Inflammatory macrophage treated with lipopolysaccharide for 4 hours (primary cell): ENCODE results near the gene SNUPN.
"Not testable (repeated sequence)": the region's sequence is repeated elsewhere in the genome, so short reads cannot be mapped to it uniquely, and the experiment has no call there.

Experiments used
- DNase-seq: peaks from one replicate; pipeline ENCODE4 v3.0.0-alpha.2; 2020

SNUPN gene

GRCh38 chr15:75653347-75653913 is 27.9 kb upstream of the SNUPN start:
- no peak for DNase-seq

DNA sequence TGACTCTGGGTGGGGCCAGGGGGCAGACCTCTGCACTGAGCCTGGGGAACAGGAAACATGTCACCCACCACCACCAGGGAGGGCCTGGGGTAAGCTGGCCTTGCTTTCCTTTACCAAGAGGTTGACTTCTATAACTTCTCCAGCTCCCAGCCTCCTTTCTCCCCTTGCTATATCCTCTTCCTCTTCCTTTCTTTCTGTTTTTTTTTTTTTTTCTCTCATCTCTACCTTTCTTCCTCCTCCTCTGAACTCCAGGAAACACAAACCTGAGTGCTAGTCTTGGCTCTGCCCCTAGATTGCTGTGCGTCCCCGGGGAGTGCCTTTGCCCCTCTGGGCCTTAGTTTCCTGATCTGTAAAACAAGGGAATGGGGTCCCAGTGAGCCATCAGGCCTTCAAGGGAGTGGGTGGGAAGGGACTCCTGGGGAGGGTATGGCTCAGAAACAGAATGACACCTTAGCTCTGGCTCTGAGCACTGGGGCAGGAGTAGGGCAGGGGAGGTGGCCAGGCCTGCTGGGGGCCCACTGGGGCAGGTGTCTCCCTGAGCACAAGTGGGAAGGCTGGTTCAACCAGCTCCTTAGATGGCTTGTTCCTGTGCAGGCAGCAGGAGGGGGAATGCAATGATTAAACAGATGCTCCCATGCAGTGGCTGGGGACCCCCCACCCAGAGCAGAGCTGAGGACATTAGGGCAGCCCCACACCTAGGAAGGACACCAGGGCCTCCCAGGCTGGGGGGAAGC is 26.5 kb upstream of the SNUPN start:
- no peak for DNase-seq

DNA sequence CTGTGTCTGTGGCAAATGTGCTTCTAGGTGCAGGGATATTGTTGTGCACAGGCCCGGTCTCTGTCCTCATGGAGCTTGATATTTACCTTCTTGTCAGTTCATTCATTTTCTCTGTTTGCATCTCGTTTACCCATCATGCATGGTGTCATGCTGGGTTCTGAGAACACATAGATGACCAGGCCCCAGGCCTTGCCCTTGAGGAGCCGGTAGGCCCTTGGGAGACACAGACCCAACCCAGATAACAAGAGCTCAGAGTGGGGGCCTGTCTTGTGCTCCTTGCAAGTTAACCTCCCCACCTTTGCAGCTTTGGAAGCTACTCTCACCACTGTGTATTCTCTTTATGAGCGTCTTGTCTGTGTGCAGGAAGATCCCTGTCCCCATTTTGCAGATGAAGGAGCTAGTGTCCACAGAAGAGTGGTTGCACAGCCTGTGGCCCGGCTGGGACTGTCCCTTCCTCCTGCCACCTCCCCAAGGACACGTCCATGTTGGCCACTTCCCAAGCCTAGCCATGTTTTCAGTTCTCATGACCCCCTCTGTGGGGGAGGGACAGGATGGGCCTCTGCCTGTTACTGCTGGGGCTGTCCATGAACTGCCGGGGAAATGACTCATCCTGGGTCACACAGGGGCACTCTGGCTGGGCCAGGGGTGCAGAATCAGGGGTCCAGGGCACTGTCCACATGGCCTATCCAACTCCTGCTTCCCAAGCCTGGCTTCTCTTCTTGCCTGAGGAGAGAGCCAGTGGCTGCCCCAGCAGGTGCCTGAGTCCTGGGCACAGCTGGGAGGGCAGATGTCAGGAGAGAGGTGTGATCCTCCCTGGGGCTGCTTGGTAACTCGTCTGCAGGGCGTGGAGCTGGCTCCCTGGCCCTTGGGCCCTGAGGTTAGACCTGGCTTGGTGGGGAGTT is 25.6 kb upstream of the SNUPN start:
- DNase-seq = peak; percentile 61

DNA sequence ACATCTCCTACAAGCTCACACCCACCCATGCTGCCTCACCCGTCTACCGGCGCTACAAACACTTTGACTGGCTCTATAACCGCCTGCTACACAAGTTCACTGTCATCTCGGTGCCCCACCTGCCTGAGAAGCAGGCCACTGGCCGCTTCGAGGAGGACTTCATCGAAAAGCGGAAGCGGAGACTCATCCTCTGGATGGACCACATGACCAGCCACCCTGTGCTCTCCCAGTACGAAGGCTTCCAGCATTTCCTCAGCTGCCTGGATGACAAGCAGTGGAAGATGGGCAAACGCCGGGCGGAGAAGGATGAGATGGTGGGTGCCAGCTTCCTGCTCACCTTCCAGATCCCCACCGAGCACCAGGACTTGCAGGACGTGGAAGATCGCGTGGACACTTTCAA is 24.3 kb upstream of the SNUPN start:
- DNase-seq = no peak

DNA sequence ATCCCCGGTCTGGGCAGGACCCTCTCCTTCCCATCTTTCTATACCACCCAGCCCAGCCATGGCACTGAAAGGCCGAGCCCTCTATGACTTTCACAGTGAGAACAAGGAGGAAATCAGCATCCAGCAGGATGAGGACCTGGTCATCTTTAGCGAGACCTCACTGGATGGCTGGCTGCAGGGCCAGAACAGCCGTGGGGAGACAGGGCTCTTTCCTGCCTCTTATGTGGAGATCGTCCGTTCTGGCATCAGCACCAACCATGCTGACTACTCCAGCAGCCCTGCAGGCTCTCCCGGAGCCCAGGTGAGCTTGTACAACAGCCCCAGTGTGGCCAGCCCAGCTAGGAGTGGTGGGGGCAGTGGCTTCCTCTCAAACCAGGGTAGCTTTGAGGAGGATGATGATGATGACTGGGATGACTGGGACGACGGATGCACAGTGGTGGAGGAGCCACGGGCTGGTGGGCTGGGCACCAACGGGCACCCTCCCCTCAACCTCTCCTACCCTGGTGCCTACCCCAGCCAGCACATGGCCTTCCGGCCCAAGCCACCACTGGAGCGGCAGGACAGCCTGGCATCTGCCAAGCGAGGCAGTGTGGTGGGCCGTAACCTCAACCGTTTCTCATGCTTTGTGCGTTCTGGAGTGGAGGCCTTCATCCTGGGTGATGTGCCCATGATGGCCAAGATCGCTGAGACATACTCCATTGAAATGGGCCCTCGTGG is 23.7 kb upstream of the SNUPN start:
- no peak for DNase-seq

GRCh38 chr15:75648156-75649000 is 22.9 kb upstream of the SNUPN start:
- no peak for DNase-seq

DNA sequence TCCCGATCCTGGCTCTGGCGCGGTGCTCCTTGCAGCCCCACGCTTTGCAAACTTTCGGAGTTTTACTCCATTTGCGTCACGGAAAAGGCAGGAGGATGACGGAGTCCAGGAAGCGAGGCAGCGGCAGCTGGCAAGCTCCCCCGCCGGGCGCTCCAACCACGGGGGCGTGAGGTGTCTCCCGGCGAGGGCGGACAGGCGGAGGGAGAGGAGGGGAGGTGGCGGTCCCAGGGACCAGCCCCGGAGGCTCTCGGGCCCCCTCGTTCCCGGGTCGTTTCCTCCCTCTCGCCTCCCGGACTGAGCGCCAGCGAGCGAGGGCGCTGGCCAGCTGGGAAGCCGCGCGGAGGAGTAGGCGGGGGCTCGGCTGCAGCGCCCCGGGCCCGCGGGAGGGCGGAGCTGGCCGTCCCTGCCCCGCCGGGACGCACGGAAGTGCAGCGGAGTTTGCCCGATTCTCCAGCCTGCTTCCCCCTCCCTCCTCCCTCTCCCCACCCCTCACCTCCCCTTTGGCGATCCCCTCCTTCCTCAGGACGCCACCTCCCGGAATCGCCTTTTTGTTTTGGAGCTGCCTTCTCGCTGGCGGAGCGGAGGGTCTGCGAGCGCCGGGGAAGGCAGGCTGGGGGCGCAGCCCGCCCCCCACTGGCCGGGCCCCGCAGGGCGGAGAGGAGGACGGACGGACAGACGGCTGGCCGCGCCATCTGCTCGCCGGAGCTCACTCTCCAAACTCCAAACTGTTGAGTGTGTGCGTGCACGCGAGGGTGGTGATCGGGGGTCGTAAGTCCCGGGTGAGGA is 22.0 kb upstream of the SNUPN start, which contains the start of gene SNX33:
Gene SNX33, plus strand, starts transcription at position 543 of the 786 bp plus-strand sequence. CDS start 1,191 bp downstream, outside the sequence.
- DNase-seq = peak; percentile 73

GRCh38 chr15:75646944-75647364 is 21.4 kb upstream of the SNUPN start:
- no peak for DNase-seq

GRCh38 chr15:75646112-75646943 is 20.8 kb upstream of the SNUPN start:
- DNase-seq = no peak

GRCh38 chr15:75644376-75644775 is 18.9 kb upstream of the SNUPN start:
- DNase-seq = no peak

GRCh38 chr15:75641603-75642002 is 16.1 kb upstream of the SNUPN start:
- no peak for DNase-seq

GRCh38 chr15:75641179-75641503 is 15.6 kb upstream of the SNUPN start:
- no peak for DNase-seq

DNA sequence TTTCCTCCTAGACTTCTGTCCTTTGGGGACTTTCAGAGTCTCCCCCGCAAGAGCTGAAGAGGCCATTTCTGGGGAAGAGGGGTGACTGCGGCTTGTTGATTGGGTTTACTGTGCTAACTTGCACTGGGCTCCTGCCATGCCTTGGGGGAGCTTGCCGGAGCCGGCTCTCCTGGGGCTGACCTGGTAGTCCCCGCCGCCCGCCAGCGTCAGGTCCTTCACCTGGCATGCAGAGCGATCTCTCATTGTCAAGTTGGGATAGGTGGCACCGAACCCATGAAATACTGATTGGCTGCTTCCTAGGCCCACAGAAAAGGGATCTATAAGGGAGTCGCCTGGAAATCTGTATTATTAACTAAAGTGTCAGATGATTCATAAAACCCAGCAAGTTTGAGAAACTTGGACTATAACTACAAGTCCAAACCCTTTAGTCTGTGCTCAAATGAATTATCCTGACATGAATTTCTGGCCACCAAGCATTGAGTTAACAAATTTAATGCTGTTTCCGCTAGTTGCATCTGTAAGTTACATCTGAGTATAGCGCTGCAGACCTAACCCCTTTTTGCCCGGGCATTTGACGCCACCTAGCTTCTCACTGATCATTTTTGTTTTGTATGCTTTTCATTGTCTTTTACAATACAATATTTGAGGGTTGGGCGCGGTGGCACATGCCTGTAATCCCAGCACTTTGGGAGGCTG is 15.1 kb upstream of the SNUPN start:
- DNase-seq = peak; percentile 32

DNA sequence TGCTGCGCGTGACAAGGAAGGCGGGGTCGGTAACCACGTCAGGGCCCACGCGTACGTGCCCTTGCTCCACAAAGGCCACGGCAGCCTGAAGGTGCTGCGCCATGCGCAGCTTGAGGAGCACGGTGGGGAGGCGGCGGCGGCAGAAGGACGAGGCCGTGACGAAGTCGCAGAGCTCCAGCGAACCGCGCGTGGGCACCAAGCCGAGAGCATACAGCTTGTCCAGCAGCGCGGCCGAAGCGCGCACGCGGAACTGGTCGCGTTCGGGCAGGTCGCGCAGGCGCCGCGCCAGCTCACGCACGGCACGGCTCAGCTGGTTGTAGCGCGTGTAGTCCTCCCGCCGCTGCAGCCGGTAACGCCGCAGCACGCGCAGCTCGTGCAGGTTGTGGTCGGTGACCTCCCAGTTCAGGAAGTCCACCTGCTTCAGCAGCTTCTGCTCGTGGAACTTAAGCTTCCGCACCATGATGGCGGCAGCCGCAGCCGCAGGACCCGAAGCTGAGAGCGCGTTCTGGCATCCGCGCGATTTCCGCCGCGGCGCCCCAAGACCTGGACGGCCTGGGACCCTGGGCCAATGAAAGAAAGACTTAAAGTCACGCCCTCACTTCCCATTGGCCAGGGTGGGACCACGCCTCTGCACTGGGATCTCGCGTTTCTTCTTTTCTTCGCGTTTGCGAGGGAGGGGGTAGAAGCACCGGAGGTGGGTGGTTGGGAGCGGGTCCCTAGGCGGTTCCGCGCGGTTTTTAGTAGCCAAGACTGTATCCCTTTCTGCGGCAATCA is 14.4 kb upstream of the SNUPN start, which contains the start of gene IMP3:
Gene IMP3, minus strand, starts transcription at position 516 of the 774 bp plus-strand sequence. Its CDS starts 56 bp downstream, at position 460.
- DNase-seq = peak; percentile 98

GRCh38 chr15:75639191-75639708 is 13.7 kb upstream of the SNUPN start:
- peak; percentile 58 for DNase-seq

DNA sequence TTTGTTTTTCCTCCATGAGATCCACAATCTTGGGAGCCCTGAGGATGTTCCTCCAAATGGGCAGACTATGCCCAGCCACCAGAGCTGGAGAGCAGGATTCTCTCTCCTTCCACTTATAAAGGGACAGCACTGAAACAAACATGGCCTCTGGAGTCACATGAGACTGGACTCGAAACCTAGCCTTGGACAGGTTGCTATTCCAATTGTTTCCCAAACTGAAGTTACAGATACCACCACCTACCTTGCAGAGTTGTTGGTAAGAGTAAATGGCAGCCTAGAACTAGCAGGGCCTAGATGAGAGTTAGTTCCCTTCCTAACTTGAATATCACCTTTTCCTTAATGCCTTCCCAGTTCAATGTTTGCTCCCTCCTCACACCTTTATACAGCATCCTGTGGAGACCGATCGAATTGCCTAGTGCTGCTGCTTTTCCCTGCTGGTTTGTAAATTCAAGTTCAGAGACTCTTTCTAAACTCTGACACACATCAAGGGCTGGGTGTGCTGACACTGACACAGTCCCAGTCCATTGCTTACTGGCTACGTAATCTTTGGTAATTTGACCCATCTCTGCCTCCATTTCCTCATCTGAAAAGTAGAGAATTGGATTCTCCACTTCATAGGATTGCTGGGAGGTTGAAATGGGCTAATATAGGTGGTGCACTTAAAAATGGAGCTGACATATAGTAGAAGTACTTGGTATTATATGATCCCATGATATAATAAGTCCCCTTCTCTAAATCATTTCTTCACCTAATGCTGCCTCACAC is 11.9 kb upstream of the SNUPN start:
- no peak for DNase-seq

DNA sequence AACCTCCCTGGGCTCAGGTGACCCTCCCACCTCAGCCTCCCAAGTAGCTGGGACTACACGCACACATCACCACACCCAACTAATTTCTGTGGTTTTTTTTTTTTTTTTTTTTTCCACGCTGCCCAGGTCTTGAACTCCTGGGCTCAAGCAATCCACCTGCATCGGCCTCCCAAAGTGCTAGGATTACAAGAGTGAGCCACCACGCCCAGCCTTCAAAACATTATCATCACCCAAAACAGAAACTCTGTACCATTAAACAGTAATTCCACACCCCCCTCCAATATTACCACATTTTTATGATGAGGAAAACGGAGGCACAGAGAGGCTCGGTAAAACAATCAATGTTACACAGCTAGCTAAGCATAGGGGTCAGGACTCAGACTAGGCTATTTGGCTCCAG is 10.5 kb upstream of the SNUPN start:
- DNase-seq = no peak

DNA sequence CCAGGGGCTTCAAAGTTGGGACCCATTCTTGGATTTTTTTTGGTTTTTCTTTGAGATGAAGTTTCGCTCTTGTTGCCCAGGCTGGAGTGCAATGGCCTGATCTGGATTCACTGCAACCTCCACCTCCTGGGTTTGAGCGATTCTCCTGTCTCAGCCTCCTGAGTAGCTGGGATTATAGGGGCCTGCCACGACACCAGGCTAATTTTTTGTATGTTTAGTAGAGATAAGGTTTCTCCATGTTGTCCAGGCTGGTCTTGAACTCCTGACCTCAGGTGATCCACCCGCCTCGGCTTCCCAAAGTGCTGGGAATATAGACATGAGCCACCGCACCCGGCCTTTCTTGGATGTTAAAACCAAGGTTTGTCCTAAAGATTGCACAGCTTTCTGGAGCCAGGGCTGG is 8.4 kb upstream of the SNUPN start:
- DNase-seq = not testable (repeated sequence)
